ENCODE data around the gene RNF146.
A peak's percentile ranks its signal among the peaks of the same experiment; 100 is the strongest.

The RNF146 gene

GRCh38 chr6:127301199-127301700, 34.6 kb downstream of the RNF146 start:
- Histone ChIP-seq H3F3A (ENCODE audit: low read depth) (no peaks in the 10 kb centered on the region), H3K4me2 (ENCODE audit: low read depth, low read length, poor library complexity, severe bottlenecking) (no peak overlapping the region), H3K27me3 (ENCODE audit: insufficient read depth, low read length, poor library complexity, severe bottlenecking) (no peaks in the 10 kb centered on the region), H3K4me3 (ENCODE audit: low read length, poor library complexity, severe bottlenecking) (no peak overlapping the region), H3K9ac (ENCODE audit: low read depth, low read length, poor library complexity, severe bottlenecking) (no peak overlapping the region), H3K36me3 (ENCODE audit: insufficient read depth, low read length) (peaks cover 15% of the 10 kb centered on the region), H3K4me1 (ENCODE audit: insufficient read depth, low read length, poor library complexity, severe bottlenecking) (no peaks in the 10 kb centered on the region), H2AFZ (ENCODE audit: low read length) (no peak overlapping the region), H4K20me1 (ENCODE audit: insufficient read depth, low read length, poor library complexity, severe bottlenecking) (no peaks in the 10 kb centered on the region), H3K79me2 (ENCODE audit: insufficient read depth, low read length) (peaks cover 41% of the 10 kb centered on the region; the same call in 1 of the 2 replicates), H3K9me3 (ENCODE audit: insufficient read depth, low read depth, low read length) (no peaks in the 10 kb centered on the region), H3K9me2 (replicated peaks; ENCODE audit: low read depth, low read length) (no peaks in the 10 kb centered on the region)
- TF ChIP-seq EZH2phosphoT487 (IDR thresholded peaks at IDR 0.05; ENCODE audit: borderline replicate concordance) (no peak), CTCF (conservative IDR thresholded peaks at IDR 0.05; ENCODE audit: low read length) (no peak)

GRCh38 chr6:127302728-127303660, 36.3 kb downstream of the RNF146 start:
- Histone ChIP-seq H3K9ac (ENCODE audit: low read depth, low read length, poor library complexity, severe bottlenecking) (no peak overlapping the region), H3K4me2 (ENCODE audit: low read depth, low read length, poor library complexity, severe bottlenecking) (no peak overlapping the region), H2AFZ (ENCODE audit: low read length) (no peak overlapping the region), H3K79me2 (ENCODE audit: insufficient read depth, low read length) (peaks cover 56% of the 10 kb centered on the region; the same call in 1 of the 2 replicates), H3K9me3 (ENCODE audit: insufficient read depth, low read depth, low read length) (no peaks in the 10 kb centered on the region; the same call in 1 of the 2 replicates), H3K4me3 (ENCODE audit: low read length, poor library complexity, severe bottlenecking) (no peak overlapping the region), H3K4me1 (ENCODE audit: insufficient read depth, low read length, poor library complexity, severe bottlenecking) (no peaks in the 10 kb centered on the region), H3F3A (ENCODE audit: low read depth) (no peaks in the 10 kb centered on the region), H3K27me3 (ENCODE audit: insufficient read depth, low read length, poor library complexity, severe bottlenecking) (no peaks in the 10 kb centered on the region), H3K36me3 (ENCODE audit: insufficient read depth, low read length) (peaks cover 18% of the 10 kb centered on the region; the same call in 1 of the 2 replicates), H3K9me2 (replicated peaks; ENCODE audit: low read depth, low read length) (no peaks in the 10 kb centered on the region), H4K20me1 (ENCODE audit: insufficient read depth, low read length, poor library complexity, severe bottlenecking) (no peaks in the 10 kb centered on the region)
- TF ChIP-seq EZH2phosphoT487 (IDR thresholded peaks at IDR 0.05; ENCODE audit: borderline replicate concordance) (no peak), CTCF (conservative IDR thresholded peaks at IDR 0.05; ENCODE audit: low read length) (peak; percentile 83)

- no peak overlapping the region for H3K9ac ChIP-seq (ENCODE audit: low read depth, low read length, poor library complexity, severe bottlenecking)
- no peaks in the 10 kb centered on the region for H4K20me1 ChIP-seq (ENCODE audit: insufficient read depth, low read length, poor library complexity, severe bottlenecking)
- no peak overlapping the region for H3K4me3 ChIP-seq (ENCODE audit: low read length, poor library complexity, severe bottlenecking)
- H3K4me2 ChIP-seq (ENCODE audit: low read depth, low read length, poor library complexity, severe bottlenecking) = no peak overlapping the region
- H3K27me3 ChIP-seq (ENCODE audit: insufficient read depth, low read length, poor library complexity, severe bottlenecking) = no peaks in the 10 kb centered on the region
- H3K79me2 ChIP-seq (ENCODE audit: insufficient read depth, low read length) = peaks cover 66% of the 10 kb centered on the region; the same call in 1 of the 2 replicates
- no peaks in the 10 kb centered on the region for H3K9me2 ChIP-seq (replicated peaks; ENCODE audit: low read depth, low read length)
- peaks cover 17% of the 10 kb centered on the region; the same call in 1 of the 2 replicates for H3K36me3 ChIP-seq (ENCODE audit: insufficient read depth, low read length)
- TF ChIP-seq EZH2phosphoT487 (IDR thresholded peaks at IDR 0.05; ENCODE audit: borderline replicate concordance) (no peak), CTCF (conservative IDR thresholded peaks at IDR 0.05; ENCODE audit: low read length) (no peak)
- no peaks in the 10 kb centered on the region for H3K4me1 ChIP-seq (ENCODE audit: insufficient read depth, low read length, poor library complexity, severe bottlenecking)
- no peaks in the 10 kb centered on the region; the same call in 1 of the 2 replicates for H3K9me3 ChIP-seq (ENCODE audit: insufficient read depth, low read depth, low read length)
- H2AFZ ChIP-seq (ENCODE audit: low read length) = no peak overlapping the region
- no peaks in the 10 kb centered on the region for H3F3A ChIP-seq (ENCODE audit: low read depth)
Measured at GRCh38 chr6:127303917-127304316, 37.3 kb downstream of the RNF146 start.

All from Loucy (cell line).